GM10248 (cell line): ENCODE measurements around the gene XYLT1.

Experiments
- CTCF ChIA-PET: fragments of 300-600 bp; sonication (Branson Sonifier 250); formaldehyde crosslinking; extraction: SDS; loops from one replicate; lab custom pipeline; 2021; ENCODE audit warnings: antibody characterized with exemption; lab: Yijun Ruan, JAX
- POLR2A ChIA-PET: fragments of 350-650 bp; sonication (Branson Sonifier 250); formaldehyde crosslinking; extraction: SDS; loops from one replicate; lab custom pipeline; 2020; ENCODE audit warnings: antibody characterized with exemption; lab: Yijun Ruan, JAX
- DNase-seq: peaks from one replicate; pipeline ENCODE4 v3.0.0; 2012; ENCODE audit errors: extremely low spot score
- TF ChIP-seq, protein P1 (sequence below): IDR thresholded peaks from 2 replicates; pipeline ENCODE4 v1.5.1; 2012; ENCODE audit warnings: mild to moderate bottlenecking, low read depth; ENCODE audit errors: extremely low read depth, missing control alignments, control extremely low read depth

The XYLT1 gene

DNA sequence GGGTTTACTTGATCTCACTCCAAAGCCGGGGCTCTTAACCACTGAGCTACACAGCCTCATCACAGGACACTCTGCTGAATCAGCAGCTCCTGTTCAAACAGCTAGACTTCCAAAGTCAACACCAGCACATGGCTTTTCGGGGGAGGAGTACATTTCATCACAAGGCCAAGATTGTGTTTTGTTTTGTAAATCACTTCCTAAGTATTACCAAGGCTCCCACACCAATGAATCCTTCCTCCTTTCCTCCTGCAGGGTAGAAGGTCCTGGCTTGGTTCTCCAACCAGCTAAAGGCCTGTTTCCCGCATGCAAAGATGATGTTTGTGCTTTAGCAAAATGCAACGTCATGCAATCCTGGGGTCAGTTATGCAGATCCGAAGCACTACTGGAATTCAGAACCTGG is 152.5 kb downstream of the XYLT1 start:
- TF ChIP-seq, protein P1, sequence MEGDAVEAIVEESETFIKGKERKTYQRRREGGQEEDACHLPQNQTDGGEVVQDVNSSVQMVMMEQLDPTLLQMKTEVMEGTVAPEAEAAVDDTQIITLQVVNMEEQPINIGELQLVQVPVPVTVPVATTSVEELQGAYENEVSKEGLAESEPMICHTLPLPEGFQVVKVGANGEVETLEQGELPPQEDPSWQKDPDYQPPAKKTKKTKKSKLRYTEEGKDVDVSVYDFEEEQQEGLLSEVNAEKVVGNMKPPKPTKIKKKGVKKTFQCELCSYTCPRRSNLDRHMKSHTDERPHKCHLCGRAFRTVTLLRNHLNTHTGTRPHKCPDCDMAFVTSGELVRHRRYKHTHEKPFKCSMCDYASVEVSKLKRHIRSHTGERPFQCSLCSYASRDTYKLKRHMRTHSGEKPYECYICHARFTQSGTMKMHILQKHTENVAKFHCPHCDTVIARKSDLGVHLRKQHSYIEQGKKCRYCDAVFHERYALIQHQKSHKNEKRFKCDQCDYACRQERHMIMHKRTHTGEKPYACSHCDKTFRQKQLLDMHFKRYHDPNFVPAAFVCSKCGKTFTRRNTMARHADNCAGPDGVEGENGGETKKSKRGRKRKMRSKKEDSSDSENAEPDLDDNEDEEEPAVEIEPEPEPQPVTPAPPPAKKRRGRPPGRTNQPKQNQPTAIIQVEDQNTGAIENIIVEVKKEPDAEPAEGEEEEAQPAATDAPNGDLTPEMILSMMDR: no peak
- no peak for DNase-seq
- ChIA-PET POLR2A (no interaction called here), CTCF (interaction anchor here (1.2 to 1.7 kb wide), 4 partner anchors 15 to 97 kb away, joined by 3 to 5 read pairs (median 3); no protein-coding TSS in a partner anchor)

DNA sequence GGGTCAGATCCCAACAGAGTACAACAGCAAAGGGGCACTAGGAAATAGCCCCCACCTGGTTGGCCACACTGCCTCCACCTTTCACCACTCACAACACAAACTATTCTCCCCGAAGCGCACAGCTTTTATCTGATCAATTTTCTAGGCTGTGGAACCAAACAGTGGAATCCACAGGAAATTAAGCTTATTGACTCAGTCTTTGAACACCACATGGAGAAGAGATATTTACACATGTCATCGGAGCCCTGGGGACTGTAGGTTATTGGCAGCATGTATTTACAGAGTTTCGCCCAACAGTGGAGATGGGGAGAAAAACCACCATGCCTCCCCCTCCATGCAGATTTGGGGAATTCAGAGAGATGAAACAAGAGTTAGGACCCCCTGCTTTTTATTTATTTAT is 154.8 kb downstream of the XYLT1 start:
- ChIA-PET POLR2A (no interaction called here), CTCF (interaction anchor here (1.4 to 3.0 kb wide), 5 partner anchors 10 to 57 kb away, joined by 5 to 11 read pairs (median 5); no protein-coding TSS in a partner anchor)
- no peak for DNase-seq
- TF ChIP-seq, protein P1: no peak

DNA sequence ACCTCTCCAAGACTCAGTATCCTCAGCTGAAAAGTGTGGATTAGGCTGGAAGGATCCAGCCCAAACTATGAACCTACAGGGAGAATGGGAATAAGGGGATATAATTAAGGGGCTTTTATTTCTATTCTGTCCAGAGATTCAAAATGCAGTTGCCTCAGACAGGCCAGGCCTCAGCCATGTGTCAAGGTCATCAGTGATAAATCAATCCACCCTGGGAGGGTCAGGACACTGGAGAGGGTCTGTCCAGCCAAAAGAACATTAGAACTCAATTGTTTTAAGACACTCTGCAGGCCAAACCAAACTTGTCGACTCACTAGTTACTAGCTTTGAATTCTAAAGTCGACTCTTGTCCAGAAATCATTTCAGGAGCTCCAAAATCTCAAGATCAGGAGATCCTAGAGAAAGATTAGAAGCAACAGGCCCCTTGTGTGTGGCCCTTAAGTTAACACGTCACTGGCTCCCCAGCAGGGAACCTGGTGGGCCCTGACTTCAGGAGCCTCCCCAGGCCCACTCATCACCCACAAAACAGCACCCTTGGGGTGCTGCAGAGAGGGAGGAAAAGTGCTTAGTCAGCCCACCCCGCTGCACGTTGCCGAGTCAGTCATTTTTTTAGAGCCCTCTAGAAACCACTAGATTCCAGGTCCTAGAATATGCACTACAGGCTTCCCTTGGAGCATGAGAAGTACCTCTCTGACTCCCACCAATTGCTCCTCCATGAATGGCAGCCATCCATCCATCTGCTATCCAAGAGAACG is 156.8 kb downstream of the XYLT1 start:
- TF ChIP-seq, protein P1: no peak
- CTCF ChIA-PET: interaction anchor here (1.0 to 3.0 kb wide), 6 partner anchors 9 to 55 kb away, joined by 3 to 11 read pairs (median 7); no protein-coding TSS in a partner anchor
- POLR2A ChIA-PET: no interaction called here
- DNase-seq: no peak

DNA sequence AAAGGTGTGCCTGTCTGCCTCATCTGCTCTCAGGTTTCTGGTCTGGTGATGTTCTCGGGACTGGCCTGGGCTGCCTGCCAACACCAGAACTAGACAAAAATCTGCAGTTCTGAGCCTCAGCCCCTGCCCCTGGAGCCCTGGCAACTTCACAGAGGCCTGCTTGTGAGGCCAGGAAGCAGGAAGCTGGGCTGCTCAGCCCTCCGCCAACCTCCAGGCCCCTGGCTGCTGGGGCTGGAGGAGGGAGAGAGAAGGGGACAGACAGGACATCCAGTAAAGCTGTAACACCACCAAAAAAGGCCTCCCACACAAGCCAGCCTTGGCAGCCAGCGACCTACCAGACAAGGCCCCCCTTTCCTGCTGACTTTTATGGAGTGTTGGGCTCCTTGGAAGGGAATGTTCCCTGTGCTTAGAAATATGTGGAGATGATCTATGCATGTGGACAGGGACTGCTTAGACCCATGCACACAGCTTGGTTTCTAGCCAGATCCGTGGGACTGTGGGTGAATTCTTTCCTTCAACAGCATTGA is 157.6 kb downstream of the XYLT1 start:
- TF ChIP-seq, protein P1: no peak
- ChIA-PET POLR2A (no interaction called here), CTCF (interaction anchor here (1.2 to 2.9 kb wide), 5 partner anchors 12 to 154 kb away, joined by 4 to 17 read pairs (median 7); no protein-coding TSS in a partner anchor)
- DNase-seq: no peak

DNA sequence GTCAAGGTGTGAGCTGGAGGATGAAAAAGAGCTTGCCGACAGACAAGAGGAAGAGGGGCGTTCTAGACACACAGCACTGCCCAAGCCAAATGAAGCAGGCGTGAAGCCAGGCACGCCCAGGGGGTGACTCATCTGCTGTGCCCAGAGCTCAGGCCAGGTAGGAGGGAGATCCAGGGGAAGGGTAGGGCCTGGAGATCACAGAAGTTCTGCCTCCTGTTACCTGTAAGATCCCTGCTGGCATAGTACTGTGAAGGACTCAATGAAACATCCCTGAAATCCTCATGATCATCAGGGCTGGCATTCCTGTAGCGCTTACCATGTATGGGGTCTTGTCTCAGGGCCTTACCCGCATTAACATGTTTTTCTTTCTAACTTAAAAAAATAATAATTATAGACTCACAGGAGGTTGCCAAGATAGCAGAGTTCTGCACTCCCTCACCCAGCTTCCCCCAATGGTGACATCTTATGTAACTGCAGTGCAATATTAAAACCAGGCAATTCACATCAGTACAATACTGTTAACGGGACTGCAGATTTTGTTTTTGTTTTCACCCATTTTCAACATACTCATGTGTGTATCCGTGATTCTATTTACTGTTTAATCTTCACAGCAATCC is 158.6 kb downstream of the XYLT1 start:
- ChIA-PET CTCF (interaction anchor here (1.0 to 2.9 kb wide), 4 partner anchors 11 to 155 kb away, joined by 3 to 17 read pairs (median 4); no protein-coding TSS in a partner anchor), POLR2A (interaction anchor here (1.2 kb wide), 1 partner anchor 10 kb away, joined by 3 read pairs; no protein-coding TSS in a partner anchor)
- TF ChIP-seq, protein P1: no peak
- no peak for DNase-seq

DNA sequence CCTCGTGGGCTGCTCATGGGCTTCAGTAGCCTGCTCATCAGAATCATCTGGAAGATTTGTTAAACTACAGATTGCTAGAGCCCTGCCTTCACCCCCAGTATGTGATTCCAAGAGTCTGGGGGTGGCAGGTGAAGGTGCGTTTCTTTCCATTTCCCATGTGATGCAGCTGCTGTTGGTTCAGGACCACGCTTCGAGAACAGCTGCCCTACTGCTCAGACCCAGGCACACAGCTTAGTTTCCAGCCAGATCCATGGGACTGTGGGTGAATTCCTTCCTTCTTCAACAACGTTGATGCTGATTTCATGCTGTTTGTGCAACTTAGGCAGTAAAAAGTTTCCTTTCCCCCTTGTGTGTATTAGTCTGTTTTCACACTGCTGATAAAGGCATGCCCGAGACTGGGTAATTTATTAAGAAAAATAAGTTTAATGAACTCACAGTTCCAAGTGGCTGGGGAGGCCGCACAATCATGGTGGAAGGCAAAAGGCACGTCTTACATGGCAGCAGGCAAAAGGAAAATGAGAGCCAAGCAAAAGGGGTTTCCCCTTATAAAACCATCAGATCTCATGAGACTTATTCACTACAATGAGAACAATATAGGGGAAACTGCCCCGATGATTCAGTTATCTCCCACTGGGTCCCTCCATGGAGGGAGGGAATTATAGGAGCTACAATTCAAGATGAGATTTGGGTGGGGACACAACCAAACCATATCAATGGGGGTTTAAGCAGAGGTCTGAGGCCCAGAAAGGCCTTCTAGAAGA is 159.2 kb downstream of the XYLT1 start:
- no peak for DNase-seq
- ChIA-PET POLR2A (interaction anchor here (1.2 kb wide), 1 partner anchor 10 kb away, joined by 3 read pairs; no protein-coding TSS in a partner anchor), CTCF (interaction anchor here (0.7 to 2.9 kb wide), 8 partner anchors 8 to 268 kb away, joined by 3 to 17 read pairs (median 4); no protein-coding TSS in a partner anchor)
- TF ChIP-seq, protein P1: no peak
